WTC11 (cell line): ENCODE data around the gene VSTM2A.

Experiments
- CREM ChIP-seq: sonication (generic); formaldehyde crosslinking; IDR thresholded peaks from 2 replicates; pipeline ENCODE4 v1.8.1; 2022; ENCODE audit warnings: mild to moderate bottlenecking, missing genetic modification reagents, moderate library complexity
- CTCF ChIP-seq: fragments of 200-600 bp; IDR thresholded peaks from 2 replicates; pipeline ENCODE4 v1.8.0; 2022; ENCODE audit warnings: antibody characterized with exemption
- FOXJ3 ChIP-seq: sonication (generic); formaldehyde crosslinking; IDR thresholded peaks from 2 replicates; pipeline ENCODE4 v1.9.0; 2021; ENCODE audit warnings: missing genetic modification reagents, mild to moderate bottlenecking, borderline replicate concordance
- NR1H2 ChIP-seq: sonication (generic); formaldehyde crosslinking; IDR thresholded peaks from 2 replicates; pipeline ENCODE4 v1.9.0; 2021; ENCODE audit warnings: mild to moderate bottlenecking, moderate library complexity, missing genetic modification reagents
- SMAD3 ChIP-seq: sonication (generic); formaldehyde crosslinking; IDR thresholded peaks from 2 replicates; pipeline ENCODE4 v1.8.0; 2022; ENCODE audit warnings: missing genetic modification reagents, mild to moderate bottlenecking, borderline replicate concordance
- STAT6 ChIP-seq: sonication (generic); formaldehyde crosslinking; conservative IDR thresholded peaks from 2 replicates; pipeline ENCODE4 v1.8.1; 2023; ENCODE audit warnings: mild to moderate bottlenecking, low read depth, missing genetic modification reagents, moderate library complexity
- ZNF138 ChIP-seq: sonication (generic); formaldehyde crosslinking; conservative IDR thresholded peaks from 2 replicates; pipeline ENCODE4 v1.8.1; 2022; ENCODE audit warnings: mild to moderate bottlenecking, moderate library complexity, missing genetic modification reagents
- TF ChIP-seq, protein P1 (sequence below): sonication (generic); formaldehyde crosslinking; IDR thresholded peaks from 2 replicates; pipeline ENCODE4 v1.8.0; 2022; ENCODE audit warnings: mild to moderate bottlenecking, missing genetic modification reagents
- TF ChIP-seq, protein P2 (sequence below): sonication (generic); formaldehyde crosslinking; conservative IDR thresholded peaks from 2 replicates; pipeline ENCODE4 v1.8.1; 2022; ENCODE audit warnings: mild to moderate bottlenecking, missing genetic modification reagents
- TF ChIP-seq, protein P3 (sequence below): sonication (generic); formaldehyde crosslinking; IDR thresholded peaks from 2 replicates; pipeline ENCODE4 v1.8.1; 2023; ENCODE audit warnings: mild to moderate bottlenecking, missing genetic modification reagents, moderate library complexity

DNA sequence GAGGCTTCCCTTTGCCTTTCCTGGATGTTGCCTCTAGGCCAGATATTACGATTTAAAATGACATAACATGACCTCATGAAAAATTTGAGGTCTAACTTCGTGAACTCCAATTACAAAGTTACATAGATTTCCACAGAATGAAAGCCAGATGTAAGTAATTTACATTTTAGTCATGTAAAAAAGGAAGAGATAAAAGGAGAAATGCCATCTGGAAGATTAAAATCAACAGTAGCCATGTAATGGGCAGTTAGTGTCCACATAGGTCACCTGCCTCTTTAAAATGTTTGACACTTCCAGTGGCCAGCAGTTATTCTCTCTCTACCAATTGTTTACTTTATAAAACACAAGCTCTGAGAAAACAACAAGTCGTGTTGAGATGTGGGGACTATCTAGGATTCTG is 4.1 kb upstream of the VSTM2A start:
- TF ChIP-seq CTCF = no peak
- TF ChIP-seq, protein P1, sequence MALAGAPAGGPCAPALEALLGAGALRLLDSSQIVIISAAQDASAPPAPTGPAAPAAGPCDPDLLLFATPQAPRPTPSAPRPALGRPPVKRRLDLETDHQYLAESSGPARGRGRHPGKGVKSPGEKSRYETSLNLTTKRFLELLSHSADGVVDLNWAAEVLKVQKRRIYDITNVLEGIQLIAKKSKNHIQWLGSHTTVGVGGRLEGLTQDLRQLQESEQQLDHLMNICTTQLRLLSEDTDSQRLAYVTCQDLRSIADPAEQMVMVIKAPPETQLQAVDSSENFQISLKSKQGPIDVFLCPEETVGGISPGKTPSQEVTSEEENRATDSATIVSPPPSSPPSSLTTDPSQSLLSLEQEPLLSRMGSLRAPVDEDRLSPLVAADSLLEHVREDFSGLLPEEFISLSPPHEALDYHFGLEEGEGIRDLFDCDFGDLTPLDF (CRISPR knock-in tag) = no peak
- TF ChIP-seq FOXJ3 = no peak
- TF ChIP-seq, protein P2, sequence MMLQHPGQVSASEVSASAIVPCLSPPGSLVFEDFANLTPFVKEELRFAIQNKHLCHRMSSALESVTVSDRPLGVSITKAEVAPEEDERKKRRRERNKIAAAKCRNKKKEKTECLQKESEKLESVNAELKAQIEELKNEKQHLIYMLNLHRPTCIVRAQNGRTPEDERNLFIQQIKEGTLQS = no peak
- no peak for TF ChIP-seq ZNF138 (CRISPR knock-in tag)
- no peak for TF ChIP-seq CREM (CRISPR knock-in tag)
- TF ChIP-seq, protein P3, sequence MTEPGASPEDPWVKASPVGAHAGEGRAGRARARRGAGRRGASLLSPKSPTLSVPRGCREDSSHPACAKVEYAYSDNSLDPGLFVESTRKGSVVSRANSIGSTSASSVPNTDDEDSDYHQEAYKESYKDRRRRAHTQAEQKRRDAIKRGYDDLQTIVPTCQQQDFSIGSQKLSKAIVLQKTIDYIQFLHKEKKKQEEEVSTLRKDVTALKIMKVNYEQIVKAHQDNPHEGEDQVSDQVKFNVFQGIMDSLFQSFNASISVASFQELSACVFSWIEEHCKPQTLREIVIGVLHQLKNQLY (CRISPR knock-in tag) = no peak
- no peak for TF ChIP-seq STAT6 (CRISPR knock-in tag)
- no peak for TF ChIP-seq SMAD3
- no peak for TF ChIP-seq NR1H2 (CRISPR knock-in tag)
